ENCODE results near the gene CLPSL1.

CLPSL1 gene

DNA sequence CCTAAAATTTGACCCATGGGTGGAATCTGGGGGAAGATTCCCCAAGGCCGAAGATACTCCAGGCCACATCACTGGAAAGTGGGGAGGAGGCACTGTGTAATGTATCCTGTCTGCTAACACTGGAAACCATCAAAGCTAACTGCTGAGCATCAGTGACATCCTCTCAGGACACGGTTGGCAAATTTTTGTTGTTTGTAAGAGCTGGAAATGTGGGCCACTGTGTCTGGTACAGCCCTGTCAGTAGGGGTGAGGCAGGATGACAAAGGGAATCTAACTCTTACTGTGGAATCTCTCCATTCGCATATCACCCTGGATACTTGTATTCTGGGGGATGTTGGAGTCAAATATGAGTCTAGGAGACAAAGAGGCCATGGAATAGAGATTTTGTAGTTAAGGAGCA lies 21.4 kb upstream of the CLPSL1 start:
- no peak for DNase-seq (ENCODE audit: low spot score)

DNA sequence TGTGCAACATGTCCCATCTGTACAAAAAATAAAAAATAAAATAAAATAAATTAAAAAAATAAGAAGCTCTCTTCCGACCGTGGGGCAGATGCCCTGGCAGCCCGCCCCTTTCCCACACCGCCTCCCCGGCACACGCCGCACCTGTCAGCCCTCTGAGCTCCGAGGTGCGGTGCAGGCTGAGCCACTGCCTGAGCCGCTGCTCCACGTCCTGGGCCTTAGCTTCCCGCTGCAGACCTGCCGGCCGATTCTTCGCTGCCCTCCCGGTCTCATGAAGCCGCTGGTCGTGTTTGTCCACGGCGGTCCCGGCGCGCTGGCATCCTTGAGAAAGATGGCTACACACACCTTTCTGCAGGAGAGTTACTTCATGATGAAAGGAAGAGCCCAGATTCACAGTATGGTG lies 15.1 kb upstream of the CLPSL1 start:
- DNase-seq (ENCODE audit: low spot score), result no peak

DNA sequence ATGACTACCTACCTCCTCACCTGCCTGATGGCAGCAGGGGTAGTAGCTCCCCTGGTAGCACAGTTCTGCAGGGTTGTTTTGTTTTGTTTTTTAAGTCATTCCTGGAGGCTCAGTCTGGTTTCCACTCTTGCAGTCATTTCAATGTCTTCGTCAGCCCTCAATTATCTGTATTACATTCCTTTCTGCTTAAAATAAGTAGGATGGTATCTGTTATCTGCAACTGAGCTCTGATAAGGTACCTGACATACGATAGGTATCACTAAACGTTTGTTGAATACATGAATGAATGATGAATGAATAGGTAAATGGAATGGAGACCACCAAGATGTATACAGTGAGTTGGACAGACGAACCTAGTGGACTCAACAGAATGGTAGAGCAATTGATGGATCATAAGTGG lies 11.6 kb upstream of the CLPSL1 start:
- DNase-seq (ENCODE audit: low spot score), result no peak

DNA sequence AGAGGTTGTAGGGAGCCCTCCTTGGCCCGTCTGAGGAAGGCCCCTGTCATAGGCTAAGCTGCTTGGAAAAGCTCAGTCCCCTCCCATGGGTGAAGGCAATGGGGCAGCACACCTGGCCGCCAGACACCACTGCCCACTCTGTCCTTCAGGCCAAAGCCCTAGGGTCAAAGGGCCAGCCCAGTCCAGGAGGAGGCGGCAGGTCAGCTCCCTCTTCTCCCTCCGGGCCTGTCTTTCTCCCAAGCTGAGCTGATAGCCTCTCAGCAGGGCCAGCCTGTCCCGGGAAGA lies 9.5 kb upstream of the CLPSL1 start:
- no peak for DNase-seq (ENCODE audit: low spot score)

DNA sequence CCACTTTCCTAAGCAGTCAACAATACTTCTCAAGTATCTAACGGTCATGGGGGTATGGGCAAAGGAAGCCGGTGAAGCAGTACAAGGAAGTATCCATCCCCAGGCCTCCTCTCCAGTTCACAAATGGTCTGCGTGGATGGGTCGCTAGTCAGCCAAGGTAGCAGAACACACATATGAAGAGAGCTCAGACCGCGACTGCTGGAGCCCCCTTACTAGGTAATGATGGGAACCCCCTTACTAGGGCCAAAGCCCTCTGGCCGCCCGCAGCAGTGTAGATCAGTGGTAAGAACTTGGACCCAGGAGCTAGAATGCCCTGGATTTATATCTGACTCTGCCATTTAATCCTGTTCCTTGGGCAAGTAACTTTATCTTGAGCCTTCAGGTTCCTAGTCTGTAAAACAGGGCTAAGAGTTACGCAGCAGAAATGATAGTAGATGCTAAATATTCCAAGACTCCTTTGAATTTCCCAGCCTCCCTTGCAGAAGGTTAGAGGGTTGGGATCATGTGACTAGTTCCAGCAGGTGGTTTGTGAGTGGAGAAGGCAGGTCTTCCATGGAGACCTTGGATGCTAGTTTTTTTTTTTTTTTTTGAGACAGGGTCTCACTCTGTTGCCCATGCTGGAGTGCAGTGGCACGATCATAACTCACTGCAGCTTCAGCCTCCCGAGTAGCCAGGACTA lies 6.6 kb upstream of the CLPSL1 start:
- no peak for DNase-seq (ENCODE audit: low spot score)

DNA sequence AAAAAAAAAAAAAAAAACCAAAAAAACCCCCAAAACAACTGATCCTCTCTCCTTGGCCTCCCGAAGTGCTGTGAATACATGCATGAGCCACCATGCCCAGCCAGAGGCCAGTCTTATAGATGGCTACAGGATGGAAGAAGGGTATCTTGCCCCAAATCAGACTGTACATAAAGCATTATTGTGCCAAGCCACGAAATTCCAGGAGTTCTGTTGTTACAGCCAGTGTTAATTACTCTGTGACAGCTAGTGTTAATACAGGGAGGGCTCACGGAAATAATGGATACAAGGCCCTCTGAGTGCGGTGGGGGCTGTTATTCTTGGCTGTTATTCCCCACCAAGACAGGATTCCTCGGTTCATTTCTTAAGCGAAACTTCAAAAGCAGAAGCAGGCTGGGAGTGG lies 5.8 kb upstream of the CLPSL1 start:
- DNase-seq (ENCODE audit: low spot score), result no peak

DNA sequence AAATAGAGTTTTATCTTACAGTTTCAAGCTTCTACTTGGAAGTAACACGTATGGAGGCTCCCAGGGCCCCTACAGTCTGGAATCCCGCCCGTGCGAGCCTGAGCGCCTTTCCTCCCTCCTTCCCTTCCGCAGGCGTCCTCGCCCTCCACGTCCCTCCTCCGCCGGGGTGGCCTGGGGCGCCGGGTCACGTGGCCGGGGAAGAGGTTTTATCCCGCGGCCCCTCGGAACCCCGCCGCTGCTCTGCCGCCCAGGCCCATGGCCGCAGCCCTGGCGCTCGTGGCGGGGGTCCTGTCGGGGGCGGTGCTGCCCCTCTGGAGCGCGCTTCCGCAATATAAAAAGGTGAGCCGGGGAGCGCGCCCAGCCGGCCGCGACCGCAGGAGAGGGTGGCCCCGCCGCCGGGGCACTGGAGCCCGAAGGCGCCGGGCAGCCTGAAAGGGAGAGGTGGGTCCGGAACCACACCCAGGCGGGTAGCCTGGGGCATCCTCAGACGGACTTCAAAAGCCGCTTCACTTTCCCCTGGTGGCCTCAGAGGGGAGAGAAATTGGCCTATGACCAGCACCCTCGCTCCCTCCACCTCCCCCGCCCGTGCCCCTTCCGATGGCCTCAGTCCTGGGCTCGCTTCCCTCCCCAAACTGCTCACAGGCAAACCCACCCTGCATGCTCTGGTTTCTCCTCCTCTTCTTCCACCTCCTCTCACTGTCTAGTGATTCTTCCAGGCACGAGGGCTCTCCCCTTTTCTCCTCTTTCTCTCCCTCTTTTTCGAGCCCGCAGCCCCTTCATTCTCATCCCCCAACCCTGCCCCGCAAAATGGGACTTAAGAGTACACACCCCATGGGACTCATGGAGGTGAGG lies 4.2 kb upstream of the CLPSL1 start, which contains the start of gene CLPSL2:
Gene CLPSL2 (plus strand): TSS at position 235 of the 852 bp plus-strand sequence. CDS start 21 bp downstream, at position 256.
- DNase-seq (ENCODE audit: low spot score), result no peak

DNA sequence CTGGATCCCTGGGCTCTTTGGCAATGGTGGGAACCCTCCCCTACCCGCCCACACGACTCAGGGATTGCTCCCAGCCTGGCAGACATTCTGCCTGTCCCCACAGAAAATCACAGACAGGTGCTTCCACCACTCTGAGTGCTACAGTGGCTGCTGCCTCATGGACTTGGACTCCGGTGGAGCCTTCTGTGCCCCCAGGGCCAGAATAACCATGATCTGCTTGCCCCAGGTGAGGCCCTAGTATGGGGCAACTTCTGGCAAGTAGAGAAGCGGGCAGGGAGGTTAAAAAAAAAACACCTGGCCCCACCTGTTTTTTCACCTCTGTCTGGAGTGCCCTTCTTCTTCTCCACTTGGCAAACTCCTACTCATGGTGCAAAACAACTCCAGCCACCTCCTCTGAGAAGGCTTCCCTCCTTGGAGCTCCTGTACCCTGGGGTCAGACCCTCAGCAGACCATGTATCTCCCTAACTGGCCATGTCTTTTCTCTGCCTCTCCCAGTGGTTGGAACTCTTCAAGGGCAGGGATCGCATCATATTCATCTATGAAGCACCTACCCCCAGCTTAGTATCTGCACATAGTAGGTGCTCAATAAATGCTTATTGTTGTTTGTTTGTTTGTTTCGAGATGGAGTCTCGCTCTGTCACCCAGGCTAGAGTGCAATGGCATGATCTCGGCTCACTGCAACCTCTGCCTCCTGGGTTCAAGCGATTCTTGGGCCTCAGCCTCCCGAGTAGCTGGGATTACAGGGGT lies 3.3 kb upstream of the CLPSL1 start:
- no peak for DNase-seq (ENCODE audit: low spot score)

DNA sequence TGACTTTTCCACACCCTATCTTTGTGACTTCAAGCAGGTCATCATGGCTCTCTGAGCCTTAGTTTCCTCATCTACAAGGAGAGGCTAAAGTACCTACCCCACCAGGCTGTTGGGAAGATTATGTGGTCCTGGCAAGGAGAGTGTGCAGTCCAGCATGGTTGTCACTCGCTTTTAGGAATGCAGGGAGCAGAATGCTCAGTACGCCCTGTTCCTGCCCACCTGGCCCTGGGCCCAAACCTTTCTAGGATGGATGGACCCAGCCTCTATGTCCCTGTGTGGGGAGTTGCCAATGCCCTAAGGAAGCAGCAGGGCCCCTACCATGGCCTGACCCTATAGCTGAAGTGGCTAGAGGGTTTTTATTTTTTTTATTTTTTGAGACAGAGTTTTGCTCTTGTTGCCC lies 2.4 kb upstream of the CLPSL1 start:
- DNase-seq (ENCODE audit: low spot score), result no peak

DNA sequence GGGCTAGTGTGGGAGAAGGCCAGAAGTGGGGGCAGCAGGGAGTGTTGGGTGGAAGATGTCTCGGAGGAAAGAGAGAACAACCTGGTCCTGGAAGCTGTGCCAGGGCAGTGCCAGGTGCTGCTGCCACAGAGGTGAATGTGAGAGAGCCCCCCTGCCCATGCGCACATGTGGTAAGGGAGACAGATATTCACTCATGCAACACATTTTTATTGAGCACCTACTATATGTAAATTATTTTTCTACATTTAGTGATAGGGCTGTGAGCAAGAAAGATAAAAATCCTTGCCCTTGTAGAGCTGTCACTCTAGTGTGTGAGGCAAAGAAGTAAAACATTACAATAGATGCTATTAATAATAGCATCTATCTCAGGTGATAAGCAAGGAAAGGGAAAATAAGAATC lies 471 bp downstream of the CLPSL1 start:
- DNase-seq (ENCODE audit: low spot score), result no peak

DNA sequence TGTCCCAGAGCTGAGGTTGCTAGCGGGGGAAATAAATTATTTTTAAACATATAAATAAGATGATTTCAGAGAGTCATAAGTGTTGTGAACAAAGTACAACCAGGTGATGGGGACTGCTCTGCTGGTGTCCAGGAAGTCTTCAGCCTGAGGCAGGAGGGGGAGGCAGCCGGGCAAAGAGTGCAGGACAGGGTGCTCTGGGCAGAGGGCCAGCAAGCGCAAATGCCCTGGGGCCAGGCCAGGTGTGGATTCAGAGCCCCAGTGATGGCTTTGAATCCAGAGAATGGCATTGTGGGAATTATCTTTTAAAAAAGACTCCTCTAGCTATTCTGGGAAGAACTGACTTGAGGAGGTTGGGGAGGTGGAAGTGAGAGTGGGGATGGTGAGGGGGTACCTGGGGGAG lies 1.6 kb downstream of the CLPSL1 start:
- DNase-seq (ENCODE audit: low spot score), result no peak

DNA sequence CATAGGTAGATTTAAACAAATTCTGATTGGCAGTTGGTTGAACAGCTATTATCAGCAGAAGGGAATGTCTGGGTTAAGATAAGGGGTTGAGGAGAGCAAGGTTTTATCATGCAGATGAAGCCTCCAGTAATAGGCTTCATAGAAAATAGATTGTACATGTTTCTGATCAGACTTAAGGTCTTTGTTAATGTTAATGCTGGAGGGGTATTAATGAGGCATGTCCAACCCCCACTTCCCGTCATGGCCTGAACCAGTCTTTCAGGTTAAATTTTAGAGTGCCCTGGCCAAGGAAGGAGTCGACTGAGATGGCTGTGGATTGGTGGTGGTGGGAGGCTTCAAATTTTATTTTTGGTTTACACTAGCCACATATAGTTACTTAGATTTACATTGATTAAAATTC lies 3.4 kb downstream of the CLPSL1 start:
- no peak for DNase-seq (ENCODE audit: low spot score)

DNA sequence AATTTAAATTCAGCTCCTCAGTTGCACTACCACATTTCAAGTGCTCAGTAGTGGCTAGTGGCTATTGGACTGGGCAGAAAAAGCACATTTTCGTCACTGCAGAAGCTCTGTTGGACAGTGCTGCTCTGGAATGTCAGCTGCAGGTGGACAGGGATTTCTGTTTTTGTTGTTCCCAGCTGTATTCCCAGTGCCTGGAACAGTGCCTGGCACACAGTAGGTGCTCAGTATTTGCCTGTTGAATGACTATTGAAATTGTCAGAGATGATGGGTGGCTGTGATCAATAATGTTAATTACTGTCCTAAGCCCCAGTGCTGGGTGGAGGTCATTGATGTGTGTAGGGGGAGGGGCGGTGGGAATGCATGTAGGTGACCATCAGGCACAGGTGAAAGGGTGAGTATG lies 5.5 kb downstream of the CLPSL1 start:
- DNase-seq (ENCODE audit: low spot score), result no peak

DNA sequence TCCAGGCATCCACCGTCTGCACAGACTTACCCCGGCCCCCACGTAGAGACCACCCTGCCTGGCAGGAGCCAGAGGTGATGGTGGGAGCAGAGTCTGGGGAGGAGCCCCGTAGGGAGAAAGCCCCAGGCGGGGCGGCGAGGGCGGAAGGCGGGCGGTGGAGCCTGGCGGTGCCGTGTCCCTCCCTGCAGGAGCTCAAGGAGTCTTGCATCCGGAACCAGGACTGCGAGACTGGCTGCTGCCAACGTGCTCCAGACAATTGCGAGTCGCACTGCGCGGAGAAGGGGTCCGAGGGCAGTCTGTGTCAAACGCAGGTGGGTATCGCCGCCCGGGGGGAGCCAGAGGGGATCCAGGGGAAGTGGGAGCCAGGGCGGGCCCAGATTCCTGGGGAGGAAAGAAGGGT lies 6.0 kb downstream of the CLPSL1 start:
- no peak for DNase-seq (ENCODE audit: low spot score)

DNA sequence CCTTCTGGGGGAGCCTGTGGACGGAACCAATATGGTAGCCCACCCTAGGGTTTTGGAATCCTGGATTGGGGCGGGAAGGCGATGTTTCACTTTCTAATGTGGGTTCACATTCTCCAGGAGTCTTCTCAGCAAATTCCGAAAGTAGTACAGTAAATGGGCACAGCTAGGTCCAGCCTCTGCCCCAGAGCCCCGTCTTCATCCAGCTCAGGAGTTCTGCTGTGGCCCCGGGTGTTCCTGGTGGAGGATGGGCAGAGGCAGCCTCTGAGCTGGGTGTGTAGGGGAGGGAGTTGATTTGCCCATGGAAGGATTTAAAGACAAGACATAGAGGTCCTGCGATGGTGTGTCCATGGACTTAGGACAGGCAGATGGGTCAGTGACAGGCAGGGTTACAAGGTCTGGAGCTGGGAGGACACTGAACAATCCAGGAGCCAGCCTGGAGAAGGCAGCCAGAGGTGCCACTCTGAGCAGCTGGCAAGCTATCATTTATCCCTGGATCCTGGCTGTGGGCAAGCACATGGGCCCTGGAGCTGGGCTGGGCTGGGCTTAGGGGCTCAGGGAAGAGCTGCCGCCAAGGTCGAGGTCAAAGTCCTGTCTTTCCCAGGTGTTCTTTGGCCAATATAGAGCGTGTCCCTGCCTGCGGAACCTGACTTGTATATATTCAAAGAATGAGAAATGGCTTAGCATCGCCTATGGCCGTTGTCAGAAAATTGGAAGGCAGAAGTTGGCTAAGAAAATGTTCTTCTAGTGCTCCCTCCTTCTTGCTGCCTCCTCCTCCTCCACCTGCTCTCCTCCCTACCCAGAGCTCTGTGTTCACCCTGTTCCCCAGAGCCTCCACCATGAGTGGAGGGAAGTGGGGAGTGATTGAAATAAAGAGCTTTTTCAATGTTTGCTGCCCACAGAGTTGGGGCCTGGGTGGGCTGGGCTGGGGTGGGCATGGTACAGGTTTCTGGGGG lies 6.7 kb downstream of the CLPSL1 start:
- DNase-seq (ENCODE audit: low spot score), result no peak

DNA sequence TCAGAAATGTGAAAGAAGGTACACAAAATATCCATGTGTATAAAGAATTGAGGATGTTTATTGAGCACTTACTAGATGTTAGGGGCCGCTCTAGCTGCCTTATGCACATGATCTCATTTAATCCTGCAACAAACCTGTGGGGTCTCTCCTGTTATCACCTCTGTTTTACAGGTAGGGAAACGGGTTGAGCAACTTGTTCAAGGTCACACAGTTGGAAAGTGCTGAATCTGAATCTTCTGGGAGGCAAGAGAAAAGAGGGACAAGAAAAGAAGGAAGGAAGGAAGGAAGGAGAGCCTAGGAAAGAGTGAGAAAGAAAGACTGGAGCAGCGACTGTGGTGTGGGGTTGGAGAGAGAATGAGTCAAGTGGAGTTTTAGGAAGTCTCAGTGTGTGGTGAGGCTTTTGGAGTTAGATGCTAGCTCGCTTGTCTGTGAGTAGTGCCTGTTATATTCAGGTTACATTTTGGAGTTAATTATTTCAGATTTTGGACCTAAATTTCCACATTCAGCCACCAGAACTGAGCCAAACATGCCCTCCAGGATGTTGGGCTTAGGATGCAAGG lies 7.7 kb downstream of the CLPSL1 start:
- DNase-seq (ENCODE audit: low spot score), result no peak

DNA sequence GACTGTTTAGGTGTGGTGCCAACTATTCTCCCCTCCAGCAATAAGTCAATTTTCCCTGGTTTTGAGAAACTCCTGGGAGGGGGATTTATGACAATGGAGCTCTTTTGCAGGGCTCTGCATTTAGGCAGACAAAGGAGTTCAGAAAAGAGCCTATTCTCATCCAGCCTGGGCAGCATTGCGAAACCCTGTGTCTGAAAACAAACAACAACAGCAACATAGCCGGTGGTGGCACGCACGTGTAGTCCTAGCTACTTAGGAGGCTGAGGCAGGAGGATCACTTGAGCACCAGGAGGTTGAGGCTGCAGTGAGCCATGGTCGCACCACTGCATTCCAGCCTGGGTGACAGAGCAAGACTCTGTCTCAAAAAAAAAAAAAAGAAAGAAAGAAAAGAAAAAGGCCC lies 9.9 kb downstream of the CLPSL1 start:
- DNase-seq (ENCODE audit: low spot score), result no peak

DNA sequence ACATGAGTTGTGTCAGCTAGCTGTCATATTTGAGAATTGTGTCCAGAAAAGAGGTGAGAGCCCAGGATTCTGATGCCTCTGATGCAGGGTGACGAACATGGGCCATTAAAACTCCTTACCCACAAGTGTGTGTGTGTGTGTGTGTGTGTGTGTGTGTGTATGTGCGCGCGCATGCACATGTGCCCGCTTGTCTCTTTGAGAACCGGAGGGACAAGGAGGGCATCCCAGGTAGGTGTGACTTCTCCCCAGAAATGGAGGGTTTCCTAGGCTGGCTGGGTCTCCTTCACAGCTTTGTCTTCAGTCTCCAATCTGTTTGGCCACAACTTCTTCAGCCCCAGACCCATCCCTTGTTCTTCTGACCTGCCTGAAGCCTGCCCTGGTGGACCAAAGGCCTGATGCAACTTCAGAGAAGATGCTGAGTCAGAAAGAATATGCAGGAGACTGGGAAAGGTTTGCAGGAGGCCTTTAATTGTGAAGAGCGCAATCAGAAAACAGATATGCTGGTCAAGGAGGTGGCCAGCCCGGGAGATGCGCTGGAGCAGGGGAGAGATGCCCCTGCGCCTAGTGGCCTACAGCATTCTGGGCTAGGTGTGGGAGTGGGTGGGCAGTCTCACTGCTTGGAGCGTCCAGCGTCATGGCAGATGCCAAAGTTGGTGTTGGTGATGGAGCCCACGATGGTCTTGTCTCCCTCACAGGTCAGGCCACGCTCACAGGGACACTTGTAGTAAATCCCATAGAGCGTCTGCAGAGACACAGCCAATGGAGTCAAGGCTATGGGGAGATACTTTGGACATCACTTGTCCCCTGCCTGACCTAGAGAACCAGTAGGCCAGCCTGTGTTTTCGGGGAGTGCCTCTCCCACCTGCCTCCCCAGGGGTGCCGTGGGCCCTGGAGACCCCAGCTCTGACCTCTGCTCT lies 14.0 kb downstream of the CLPSL1 start:
- no peak for DNase-seq (ENCODE audit: low spot score)

DNA sequence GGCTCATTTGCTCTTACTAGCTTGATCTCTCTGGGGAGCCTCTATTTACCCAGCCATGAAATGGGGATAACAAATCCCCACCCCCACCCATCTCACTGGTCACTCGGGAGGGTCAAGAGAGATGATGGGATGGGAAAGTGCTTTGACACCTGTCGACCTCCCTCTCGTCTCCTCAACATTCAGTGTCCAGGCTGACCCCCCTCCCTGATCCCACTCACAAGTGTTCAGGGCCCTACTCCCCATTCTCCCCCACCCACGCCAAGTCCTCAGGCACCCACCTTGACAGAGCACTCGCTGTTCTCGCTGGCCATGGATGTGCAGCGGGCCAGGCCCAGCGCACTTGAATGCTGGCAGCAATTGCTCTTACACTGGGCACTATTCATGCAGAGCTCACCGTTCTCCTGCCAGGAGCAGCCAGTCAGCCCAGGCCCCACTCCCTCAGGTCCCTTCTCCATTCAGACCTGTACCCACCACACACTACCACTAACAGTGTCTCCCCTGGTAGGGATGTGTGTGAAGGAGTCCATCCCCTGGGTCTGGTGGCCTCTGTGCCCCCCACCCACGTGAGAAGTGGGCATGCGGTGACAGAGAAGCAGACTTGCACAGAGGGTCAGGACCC lies 14.7 kb downstream of the CLPSL1 start:
- DNase-seq (ENCODE audit: low spot score), result no peak

DNA sequence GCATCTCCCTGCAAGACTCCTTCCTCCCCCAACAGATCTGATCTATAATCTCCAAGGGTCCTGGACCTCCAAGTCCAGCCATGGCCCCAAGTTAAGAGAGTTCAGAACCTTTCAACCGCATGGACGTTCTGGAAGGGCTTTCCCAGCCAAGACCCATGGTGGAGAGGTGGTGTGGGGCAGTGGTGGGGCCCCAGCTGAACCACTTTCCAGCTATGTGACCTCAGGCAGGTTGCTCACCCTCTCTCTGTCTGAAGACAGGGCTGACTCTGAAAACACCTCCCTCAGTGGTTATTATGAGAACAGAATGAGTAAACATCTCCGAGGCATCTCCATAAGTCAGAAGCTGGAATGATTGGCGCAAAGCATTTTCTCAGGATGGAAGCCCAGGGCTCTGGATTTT lies 15.4 kb downstream of the CLPSL1 start:
- no peak for DNase-seq (ENCODE audit: low spot score)
